Stimulated activated CD8-positive, alpha-beta memory T cell treated with anti-CD3 and anti-CD28 coated beads, Interleukin-12 subunit alpha, Interleukin-12 subunit beta, amount 100 ng/mL, for 1 hour (primary cell): ENCODE data around the gene ENTPD6.
A peak's percentile ranks its signal among the peaks of the same experiment; 100 is the strongest.

ENCODE experiments used
- DNase-seq: peaks from one replicate; pipeline ENCODE4 v3.0.0-alpha.2; 2020; ENCODE audit warnings: low read depth

The ENTPD6 gene

DNA sequence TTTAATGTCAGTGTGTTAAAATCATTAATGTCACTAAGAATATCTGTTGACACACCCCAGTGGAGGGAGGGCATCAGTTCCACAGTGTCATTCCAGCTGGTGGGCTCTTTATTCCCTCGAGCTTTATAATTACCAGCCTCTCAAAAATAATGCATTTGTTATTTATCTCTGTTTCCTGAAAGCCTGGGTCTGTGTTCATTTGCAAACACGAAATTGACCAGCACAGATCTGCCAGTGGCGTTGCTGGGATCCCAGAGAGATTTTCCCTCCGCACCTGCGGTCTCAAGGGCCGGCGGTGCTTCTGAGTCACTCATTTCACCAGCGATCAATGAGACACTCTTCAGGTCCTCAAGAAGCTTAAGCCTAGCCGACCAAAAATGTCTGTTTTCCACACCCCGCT is 46.7 kb downstream of the ENTPD6 start:
- no peak for DNase-seq

DNA sequence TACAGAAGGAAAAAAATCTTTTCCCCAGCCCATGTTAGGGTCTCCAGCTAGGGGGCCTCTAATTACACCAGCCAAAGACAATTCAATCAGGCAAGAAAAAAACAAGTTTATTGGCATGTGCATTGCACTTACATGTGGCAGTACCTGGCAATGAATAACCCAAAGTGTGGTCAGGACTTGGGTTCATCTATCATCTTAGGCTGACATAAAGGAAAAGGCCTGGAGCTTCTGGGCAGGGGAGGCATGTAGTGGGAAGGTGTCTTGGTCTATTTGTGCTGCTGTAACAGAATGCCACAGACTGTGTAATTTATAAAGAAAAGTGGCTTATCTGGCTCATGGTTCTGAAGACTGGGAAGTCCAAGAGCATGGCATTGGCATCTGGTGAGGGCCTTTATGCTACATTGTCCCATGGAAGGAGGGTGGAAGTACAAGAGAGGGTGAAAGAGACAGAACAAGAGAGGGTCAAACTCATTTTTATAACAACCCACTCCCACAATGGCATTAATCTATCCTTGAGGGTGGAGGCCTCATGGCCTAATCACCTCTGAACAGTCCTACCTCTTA is 48.0 kb downstream of the ENTPD6 start:
- no peak for DNase-seq

DNA sequence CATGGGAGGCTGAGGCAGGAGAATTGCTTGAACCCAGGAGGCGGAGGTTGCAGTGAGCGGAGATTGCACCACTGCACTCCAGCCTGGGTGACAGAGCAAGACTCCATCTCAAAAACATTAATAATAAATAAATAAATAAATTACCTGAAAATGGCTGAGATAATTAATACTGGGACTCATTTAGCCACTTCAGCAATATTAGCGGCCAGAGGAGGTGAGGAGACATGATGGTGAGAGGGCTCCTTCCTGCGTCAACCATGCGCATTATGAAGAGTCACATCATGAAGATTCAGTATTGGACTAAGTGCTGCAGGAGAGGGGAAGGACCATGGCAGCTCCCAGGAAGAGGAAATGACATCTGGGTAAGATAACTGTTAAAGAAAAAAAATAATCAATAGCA is 49.5 kb downstream of the ENTPD6 start:
- no peak for DNase-seq

DNA sequence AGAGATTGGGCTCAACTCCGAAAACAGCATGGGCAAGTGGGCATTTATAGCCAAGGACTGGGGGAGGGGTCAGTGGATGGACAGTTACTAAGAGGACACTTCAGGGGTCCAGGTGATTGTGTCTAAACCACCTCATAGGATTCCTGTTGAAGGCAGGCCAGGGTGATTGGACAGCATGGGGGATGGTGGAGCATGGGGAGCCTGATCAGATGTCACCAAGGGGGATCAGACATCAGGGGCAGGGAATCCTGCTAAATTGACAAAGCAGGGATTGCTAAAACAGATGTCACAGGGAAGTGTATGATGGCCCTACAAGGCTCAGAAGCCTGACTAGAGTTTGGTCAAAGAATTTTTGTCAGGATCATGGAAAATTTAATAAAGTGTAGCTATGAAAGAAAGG is 49.9 kb downstream of the ENTPD6 start:
- no peak for DNase-seq

DNA sequence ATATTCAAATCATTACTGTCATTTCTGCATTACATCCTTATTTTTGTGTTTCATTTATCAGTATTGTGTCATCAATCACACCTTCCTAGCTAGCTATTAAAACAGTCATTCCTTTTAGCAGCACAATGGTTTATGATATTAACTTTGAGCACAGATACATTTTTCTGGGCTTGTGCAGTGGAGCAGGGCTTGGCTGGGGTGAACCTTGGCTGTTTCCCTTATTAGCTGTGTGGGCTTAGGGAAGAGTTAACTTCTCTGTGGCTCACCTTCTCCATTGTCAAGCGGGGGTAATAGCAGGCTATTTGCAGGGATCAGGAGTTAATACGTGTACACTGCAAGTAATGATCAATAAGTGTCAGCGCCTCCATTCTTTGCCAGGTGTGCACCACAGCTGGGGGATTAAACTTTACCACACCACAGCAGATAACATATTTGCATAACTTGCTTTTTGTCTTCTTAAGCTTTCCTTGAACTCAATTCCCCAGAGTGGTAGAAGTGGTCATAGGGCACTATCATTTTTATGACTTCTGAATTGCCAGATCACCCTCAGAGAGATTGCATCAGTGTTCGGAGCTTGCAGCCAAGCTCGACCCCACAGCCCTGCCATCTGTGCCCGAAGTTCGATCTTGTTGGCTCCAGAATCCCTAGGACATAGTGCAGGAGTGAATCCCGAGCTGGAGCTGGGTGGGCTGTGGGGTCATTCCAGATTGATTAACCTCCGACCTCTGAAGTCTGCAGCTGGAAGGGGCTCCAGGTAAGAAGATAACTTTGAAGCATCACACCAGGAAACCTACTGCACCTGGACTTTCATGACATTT is 50.9 kb downstream of the ENTPD6 start:
- DNase-seq, result no peak

DNA sequence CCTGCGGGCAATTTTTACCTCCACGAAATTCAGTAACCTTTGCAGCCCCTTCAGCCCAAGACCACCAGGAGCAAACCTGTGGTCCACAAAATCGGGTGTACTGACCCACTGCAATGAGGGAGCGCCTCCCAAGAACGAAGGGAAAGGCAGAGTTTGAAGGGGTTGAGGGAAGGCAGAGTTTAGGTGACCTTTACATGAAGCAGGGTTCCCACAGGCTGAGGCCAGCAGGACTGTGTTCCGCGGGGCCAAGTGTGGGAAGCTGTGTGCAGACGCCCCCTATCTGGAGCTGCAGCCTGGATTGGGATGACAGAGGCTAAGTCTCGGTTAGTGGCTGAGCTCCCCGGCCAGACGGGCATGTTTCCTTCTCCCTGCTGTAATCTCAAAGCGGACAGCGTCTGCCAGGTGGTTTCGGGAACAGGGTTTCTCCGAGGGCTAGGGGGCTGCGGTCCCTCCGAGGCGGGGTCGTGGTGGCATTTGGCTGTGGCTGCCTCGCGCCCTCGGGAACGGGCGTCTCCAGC is 51.5 kb downstream of the ENTPD6 start:
- DNase-seq, result no peak

DNA sequence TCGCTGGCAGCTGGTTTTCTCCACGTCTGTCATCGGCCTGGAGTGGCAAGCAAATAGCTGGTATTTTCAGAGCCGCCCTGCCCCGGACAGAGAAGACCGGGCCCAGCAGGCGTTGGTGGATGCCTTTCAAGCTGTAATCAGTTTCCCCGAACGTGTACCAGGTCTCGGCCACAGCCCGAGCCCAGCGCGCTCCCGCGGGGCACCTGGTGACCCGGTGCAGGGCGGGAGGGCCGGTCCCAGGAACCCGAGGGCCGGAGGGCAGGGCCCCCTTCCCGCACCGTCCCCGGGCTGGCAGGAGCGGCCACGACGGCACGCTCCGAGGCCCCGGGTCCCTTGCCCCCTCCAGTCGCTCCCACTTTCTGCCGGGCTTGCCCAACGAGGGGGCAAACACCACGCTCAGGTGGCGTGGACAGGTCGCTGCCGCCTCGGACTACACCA is 52.0 kb downstream of the ENTPD6 start:
- DNase-seq, result no peak

DNA sequence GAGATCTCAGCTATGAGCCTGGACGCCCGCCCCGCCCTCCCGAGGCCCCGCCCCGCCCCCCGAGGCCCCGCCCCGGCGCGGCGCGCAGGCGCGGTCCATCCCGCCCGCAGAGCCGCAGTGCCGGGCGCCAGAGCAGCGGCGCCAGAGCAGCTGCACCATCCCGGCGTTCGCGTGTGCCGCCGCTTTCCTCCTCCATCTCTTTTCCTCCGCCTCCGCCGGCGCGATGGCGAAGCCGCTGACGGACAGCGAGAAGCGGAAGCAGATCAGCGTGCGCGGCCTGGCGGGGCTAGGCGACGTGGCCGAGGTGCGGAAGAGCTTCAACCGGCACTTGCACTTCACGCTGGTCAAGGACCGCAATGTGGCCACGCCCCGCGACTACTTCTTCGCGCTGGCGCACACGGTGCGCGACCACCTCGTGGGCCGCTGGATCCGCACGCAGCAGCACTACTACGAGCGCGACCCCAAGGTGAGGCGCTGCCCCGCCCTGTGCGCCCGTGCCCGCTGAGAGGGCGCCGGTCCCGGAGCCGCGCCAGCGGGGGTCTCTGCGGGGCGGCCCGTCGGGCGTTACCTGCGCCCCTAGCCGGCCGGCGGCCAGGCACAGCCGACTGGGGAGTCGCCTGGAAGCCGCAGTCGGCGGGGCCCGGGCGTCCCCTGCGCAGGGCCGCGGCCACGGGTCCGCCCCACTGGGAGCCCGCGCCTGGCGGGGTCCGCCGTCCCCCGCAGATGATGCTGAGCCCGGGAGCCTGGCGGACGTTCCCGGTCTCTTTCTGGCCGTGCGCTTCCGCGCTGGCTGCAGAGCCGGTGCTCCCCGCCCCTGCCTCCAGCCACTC is 52.7 kb downstream of the ENTPD6 start, which contains the start of gene PYGB:
TSS of gene PYGB (plus strand) at position 130 of the 830 bp plus-strand sequence. CDS start at position 224, 94 bp downstream.
- DNase-seq, result peak; percentile 53

DNA sequence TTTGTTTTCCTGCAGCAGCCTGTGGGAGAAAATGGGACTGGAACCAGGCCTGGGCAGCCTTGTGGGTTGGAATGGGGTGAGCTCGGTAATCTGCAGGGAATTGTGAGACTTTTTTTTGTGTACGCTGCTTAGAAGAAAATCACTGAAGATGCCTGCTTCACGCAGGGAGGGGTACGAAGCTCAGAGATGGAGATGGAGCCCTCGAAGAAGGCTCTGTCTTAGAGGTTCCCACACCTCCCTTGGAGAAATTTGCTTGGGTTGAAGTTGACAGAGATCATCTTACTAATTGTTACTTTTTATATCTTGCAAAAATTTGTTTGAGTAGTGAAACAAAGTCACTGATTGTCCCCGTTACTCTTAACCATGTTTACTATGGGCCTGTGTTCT is 53.3 kb downstream of the ENTPD6 start:
- no peak for DNase-seq

DNA sequence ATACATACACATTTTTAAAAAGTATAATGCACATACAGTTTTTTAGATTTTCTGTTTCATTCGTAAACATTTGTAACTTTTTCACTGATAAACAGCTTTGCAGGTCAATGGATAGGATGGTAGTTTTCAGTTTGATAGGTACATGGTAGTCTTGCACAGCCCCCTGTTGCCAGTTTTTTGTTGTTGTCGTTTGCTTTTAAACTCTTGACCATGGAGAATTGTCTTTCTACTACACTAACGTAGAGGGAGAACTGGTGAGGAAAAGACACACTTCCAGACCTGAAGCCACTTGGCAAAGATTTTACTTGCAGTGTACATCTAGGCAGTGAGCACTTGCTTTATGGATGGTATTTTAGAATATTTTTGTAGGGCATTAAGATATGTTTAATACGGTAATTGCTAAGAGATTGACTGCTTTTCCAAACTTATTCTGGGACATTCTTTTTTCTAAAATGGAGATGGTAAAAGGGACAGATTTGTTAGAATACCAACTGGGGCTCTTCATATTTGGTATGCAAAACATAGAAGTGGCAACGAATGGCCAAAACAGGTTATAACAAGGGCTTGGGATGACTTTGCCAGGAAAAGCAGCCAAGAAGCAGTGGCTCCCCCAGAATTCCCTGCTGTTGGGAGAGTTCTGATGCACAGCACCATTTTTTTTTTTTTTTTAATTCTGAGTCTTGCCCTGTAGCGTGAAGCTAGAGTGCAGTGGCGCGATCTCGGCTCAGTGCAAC is 53.9 kb downstream of the ENTPD6 start:
- DNase-seq, result no peak

DNA sequence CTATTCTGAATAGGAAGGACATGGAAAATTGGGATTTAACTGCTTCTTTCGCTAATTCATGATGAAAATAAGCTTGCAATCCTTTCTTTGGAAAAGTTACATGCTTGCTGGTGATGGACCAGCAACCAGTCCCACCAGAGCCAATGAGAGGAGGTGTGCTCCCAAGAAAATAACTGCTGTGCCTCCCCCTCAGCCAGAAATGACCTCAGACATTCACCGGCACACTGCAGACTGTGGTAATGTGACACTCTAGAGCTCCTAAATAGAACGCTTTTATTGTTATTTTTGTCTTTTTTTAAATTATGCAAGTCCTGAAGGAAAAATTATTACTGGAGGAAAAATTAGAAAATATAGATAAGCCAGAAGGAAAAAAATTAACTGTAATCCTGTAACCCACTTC is 55.0 kb downstream of the ENTPD6 start:
- no peak for DNase-seq

DNA sequence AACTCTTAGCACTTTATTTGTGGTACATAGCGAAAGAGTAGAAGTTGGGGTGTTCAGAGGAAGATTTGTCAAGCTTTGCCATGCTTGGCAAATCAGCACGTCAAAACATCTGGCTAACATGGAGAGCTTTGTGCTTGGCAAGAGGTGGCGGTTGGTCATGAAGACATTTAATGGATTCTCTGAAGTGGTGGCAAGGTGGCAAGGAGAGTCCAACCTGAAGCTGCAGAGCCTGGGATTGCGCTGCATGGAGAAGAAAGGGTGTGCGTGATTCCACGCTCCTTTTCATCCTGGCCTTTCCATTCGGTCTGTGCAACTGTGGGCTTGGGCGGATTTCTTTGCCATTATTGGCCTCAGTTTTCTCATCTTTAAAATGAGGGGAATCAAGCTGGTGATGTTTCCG is 55.5 kb downstream of the ENTPD6 start:
- DNase-seq, result no peak

DNA sequence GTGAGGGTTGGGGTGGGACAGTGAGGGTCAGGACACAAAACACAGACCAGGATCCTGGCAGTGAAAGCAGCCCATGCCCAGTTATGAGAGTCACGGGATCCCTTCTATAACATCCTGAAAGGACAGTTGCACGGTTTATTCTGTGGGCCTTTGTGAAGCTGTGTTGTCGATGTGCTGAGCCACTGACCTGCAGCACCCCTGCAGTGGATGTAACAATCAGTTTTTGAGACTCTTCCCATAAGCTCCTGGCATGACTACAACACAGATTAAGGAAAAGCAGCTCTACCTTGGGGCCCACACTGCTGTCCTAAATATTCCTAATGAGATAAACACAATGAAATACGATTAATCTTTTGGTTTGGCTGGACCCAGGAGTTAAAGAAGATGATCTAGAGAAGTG is 56.0 kb downstream of the ENTPD6 start:
- DNase-seq, result no peak

DNA sequence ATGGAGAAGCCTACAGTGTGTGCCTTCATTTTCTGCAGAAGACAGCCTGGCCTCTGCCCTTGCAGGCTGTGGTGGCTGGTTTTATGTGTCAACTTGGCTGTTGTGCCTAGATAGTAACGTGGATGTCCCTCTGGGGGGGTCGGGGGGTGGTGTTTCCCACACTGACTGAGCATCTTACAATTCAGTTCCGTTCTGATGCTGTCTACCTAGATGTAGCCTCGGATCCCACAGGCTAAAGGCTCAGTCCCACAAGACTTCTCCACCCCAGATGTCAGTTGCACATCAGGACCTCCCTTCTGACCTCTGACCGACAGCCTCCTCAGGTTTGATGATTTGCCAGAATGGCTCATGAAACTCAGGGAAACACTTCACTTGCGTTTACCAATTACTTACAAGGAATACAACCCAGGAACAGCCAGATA is 56.7 kb downstream of the ENTPD6 start:
- DNase-seq, result no peak

DNA sequence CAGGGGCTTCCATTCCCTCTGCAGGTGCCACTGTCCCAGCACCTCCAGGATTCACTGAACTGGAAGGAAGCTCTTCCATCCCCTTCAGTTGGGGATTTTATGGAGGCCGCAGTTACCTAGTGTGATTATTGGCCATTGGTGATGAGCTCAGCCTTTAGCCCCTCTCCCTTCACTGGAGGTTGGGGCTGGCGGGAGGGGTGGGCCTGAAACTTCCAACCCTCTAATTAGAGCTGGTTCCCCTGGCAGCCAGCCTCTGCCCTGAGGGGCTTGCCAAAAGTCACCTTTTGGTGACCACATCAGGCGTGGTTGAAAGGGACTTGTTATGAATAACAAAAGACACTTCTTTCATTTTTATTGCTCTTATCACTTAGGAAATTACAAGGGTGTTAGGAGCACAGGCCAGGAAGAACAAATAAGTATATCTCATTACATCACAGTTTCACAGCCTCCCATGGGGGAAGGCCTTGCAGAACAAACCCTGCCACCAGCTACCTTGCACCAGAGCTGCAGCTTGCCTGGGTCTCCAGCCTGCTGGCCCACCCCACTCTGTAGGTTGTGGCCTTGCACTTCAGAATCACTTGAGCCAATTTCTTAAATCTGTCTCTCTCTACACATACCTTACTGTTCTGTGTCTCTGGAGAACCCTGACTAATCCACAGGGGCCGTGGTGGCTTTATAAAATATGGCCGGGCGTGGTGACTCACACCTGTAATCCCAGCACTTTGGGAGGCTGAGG is 57.3 kb downstream of the ENTPD6 start:
- DNase-seq, result no peak

DNA sequence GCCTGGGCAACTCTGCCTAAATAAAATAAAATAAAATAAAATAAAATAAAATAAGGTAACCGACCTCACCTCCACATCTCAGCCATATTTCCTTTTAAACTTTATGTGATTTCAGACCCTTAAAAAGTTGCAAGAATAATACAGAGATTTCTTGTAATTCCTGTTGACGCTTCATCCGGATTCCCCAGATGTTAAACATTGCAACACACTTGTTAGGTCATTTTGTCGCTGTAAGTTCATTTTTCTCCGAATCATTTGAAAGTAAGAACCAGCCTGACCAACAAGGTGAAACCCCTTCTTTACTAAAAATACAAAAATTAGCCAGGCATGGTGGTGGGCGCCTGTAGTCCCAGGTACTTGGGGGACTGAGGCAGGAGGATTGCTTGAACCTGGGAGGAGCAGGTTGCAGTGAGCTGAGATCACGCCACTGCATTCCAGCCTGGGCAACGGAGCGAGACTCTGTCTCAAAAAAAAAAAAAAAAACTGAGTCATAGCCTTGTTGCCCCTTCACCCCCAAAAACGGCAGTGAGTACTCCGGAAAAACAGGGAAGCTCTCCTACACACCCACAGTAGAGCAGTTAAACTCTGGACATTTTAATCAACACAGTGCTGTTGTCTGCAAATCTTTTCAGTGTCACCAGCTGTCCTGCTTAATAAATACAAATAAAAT is 58.2 kb downstream of the ENTPD6 start:
- DNase-seq, result no peak

DNA sequence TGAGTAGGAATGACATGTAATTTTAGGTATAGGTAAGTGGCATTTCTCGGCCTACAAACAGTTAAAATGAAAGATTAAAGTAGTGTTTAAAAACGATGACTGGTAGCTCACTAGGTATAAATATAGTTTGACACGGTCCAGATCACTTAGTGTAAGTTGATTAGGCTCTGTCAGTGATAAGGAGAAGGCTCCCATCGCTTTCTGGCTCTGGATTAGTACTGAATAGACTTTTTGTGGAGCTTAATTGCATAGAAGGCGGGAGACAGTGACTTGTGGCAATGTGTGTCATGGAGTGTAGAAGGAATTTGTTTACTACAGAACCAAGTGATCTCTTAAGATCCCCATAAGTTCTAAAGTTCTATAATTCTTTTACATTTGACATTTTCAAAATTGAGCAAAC is 59.1 kb downstream of the ENTPD6 start:
- no peak for DNase-seq

DNA sequence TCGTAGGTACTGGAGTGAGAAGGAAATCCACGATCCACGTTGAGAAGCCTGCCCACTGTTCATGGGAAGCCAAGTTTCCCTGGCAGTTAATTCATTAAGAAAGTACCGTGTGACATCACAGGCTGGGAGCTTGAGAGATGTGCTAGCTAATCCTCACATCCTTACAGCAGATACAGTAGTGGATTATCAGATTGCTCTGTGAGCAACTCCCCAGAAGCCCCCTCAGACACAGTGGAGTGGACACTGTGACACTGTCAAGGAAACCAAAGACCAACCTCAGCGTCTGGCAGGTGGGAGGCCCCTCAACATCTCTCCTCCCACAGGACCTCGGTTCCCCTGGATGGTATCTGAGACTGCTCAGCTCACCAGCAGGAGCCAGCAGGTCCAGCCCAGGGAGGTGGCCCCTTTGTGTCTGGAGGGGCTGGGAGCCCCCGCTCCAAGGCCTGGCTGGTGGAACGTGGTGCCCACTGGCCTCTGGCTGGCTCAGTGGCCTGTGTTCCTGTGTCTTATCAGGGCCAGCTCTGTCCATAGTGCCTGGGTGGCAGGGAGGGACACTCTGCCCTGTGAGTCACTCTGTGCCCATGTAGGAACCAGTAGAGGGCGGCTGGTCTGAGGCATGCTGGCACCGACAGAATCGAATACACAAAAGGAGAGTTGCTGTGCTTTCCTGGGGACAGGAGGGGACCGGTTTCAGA is 59.6 kb downstream of the ENTPD6 start:
- no peak for DNase-seq

DNA sequence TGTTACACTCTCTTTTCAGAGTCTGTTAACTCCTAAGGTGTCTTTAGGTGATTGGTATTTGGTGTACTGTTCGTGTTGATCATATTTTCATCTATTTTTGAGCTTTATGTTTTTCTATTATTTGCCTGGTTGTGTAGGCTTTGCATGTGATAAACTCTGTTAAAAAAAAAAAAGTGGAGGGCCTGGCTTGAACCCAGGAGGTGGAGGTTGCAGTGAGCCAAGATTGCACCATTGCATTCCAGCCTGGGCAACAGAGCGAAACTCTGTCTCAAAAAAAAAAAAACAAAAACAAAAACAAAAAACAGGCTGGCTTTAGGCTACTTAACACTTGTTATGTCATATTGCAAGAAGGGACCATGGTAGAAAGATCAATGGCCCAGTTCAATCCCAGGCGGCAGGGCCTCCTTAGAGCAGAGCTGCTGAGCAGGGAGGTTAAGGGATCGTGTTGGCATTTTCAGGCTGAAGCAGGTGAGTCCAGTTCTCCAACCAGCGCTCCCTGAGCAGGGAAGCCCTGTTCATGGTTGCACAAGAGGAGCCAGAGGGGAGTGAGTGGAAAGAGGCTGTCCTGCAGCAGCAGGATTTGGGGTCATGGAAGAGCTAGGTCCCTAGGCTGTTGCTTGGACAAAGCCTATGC is 60.8 kb downstream of the ENTPD6 start:
- no peak for DNase-seq

DNA sequence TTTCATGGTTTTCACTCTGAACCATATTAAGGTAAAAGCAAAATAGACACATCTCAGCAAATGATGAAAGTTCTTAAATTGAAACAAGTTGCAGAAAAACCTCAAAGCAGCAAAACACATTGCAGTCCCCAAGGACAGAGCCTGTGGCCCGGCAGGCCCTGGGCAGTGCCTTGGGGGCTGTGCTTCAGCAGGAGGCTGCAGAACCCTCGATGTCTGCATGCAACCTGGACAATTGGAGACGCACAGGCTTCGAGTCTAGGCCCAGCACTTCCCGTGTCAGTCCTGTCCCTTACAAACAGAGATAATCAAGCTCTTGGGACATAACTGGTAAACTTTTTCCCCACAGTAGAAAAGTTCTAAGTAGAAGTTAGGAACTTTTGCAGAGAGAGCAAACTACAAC is 61.6 kb downstream of the ENTPD6 start:
- no peak for DNase-seq
